K562 (cell line): ENCODE results near the gene NKD1. TPM values are rescaled to one million over a fixed set of nuclear protein-coding genes. Genes with fewer than 3 reads are reported as not detected.

Experiments used
- ATAC-seq: fragments of 200-7000 bp; cut with Tn5 transposase; 3 replicates; pipeline ENCODE4 v1.9.1; 2020; ENCODE audit warnings: moderate library complexity
- BruUV-seq: library from RNA; stranded (reverse); fragments of 400-500 nt; replicated peaks from 2 replicates; lab custom pipeline; 2021; lab: Mats Ljungman, UMichigan
- CTCF ChIA-PET: fragments of 300-600 bp; formaldehyde crosslinking; extraction: SDS; loops from one replicate; lab custom pipeline; 2021; ENCODE audit warnings: low intra/inter-chr PET ratio; lab: Yijun Ruan, JAX
- POLR2A ChIA-PET: fragments of 300-600, 350-650 bp; sonication (Branson Sonifier 250); formaldehyde crosslinking; extraction: SDS; loops from one replicate; lab custom pipeline; 2021; ENCODE audit warnings: antibody characterized with exemption, inconsistent platforms; lab: Yijun Ruan, JAX
- DNase-seq, 4 experiments: peaks; one replicate each; pipeline versions ENCODE4 v3.0.0 to v3.0.0-alpha.2; 2011 to 2018; ENCODE audit warnings: low spot score in 3 of 4, mixed read lengths in 3 of 4; ENCODE audit errors: extremely low read depth in 1 of 4
- FAIRE-seq: peaks from 2 replicates; lab custom pipeline; 2011; peaks lifted over from hg19 to GRCh38; lab: Jason Lieb, UNC
- H2AFZ ChIP-seq: 2 replicates; pipeline ENCODE4 v1.6.0; 2011; ENCODE audit warnings: low read depth, low read length, control low read depth, inconsistent platforms
- H3K27ac ChIP-seq: fragments of 200-600 bp; 3 replicates; pipeline ENCODE4 v1.8.0; 2011; ENCODE audit warnings: low read depth, mild to moderate bottlenecking, control low read depth, inconsistent platforms, low read length, moderate library complexity, mixed read lengths; ENCODE audit errors: extremely low read depth
- H3K27me3 ChIP-seq, 2 experiments: fragments of 300-600 bp in 1 of 2; 2 replicates in 1 of 2; 3 replicates in 1 of 2; pipeline versions ENCODE4 v1.6.0 to v1.8.0; 2011; ENCODE audit warnings: inconsistent platforms in 2 of 2, low read length in 2 of 2, mild to moderate bottlenecking in 1 of 2, mixed read lengths in 1 of 2, moderate library complexity in 1 of 2; ENCODE audit not compliant: control insufficient read depth in 2 of 2, insufficient read depth in 2 of 2
- H3K36me3 ChIP-seq: fragments of 300-600 bp; 3 replicates; pipeline ENCODE4 v1.8.0; 2011; ENCODE audit warnings: mild to moderate bottlenecking, low read length, inconsistent platforms; ENCODE audit not compliant: control insufficient read depth, insufficient read depth
- H3K4me1 ChIP-seq, 2 experiments: fragments of 200-600 bp in 1 of 2; replicated peaks in 1 of 2; 2 replicates in 1 of 2; 3 replicates in 1 of 2; pipeline versions ENCODE4 v1.5.1 to v1.8.0; 2011; ENCODE audit warnings: inconsistent platforms in 2 of 2, low read length in 2 of 2, mild to moderate bottlenecking in 1 of 2, mixed read lengths in 1 of 2, moderate library complexity in 1 of 2; ENCODE audit not compliant: control insufficient read depth in 2 of 2, insufficient read depth in 2 of 2
- H3K4me2 ChIP-seq: 2 replicates; pipeline ENCODE4 v1.6.1; 2011; ENCODE audit warnings: low read length, control low read depth, inconsistent platforms, mixed read lengths; ENCODE audit not compliant: insufficient read depth
- H3K4me3 ChIP-seq: fragments of 200-600 bp; sonication (generic), shearing (Covaris generic); 2 replicates; pipeline ENCODE4 v1.5.1; 2016; ENCODE audit warnings: control low read depth, inconsistent platforms
- H3K79me2 ChIP-seq: fragments of 200-600 bp; 3 replicates; pipeline ENCODE4 v1.8.0; 2011; ENCODE audit warnings: low read length, inconsistent platforms; ENCODE audit not compliant: control insufficient read depth, insufficient read depth
- H3K9ac ChIP-seq, 2 experiments: 2 replicates each; pipeline versions ENCODE4 v1.6.0 to v1.6.1; 2011; ENCODE audit warnings: low read depth in 2 of 2, low read length in 2 of 2, control low read depth in 1 of 2, inconsistent platforms in 1 of 2, mild to moderate bottlenecking in 1 of 2, mixed read lengths in 1 of 2; ENCODE audit not compliant: insufficient read depth in 1 of 2
- H3K9me1 ChIP-seq: one replicate; pipeline ENCODE4 v1.6.0; 2011; ENCODE audit warnings: inconsistent platforms, mild to moderate bottlenecking, low read length, moderate library complexity; ENCODE audit not compliant: control insufficient read depth, insufficient read depth
- H3K9me3 ChIP-seq: replicated peaks from 2 replicates; pipeline ENCODE4 v1.5.1; 2011; ENCODE audit warnings: low read depth, low read length, inconsistent platforms; ENCODE audit not compliant: control insufficient read depth, insufficient read depth
- H4K20me1 ChIP-seq: replicated peaks from 2 replicates; pipeline ENCODE4 v1.6.1; 2011; ENCODE audit warnings: low read length, inconsistent platforms, mixed read lengths; ENCODE audit not compliant: control insufficient read depth, insufficient read depth
- CAMTA2 ChIP-seq: fragments of 250-450 bp; sonication (Bioruptor Pico); conservative IDR thresholded peaks from 2 replicates; pipeline ENCODE4 v1.5.1; 2022
- ELF4 ChIP-seq: fragments of 450-650 bp; formaldehyde crosslinking; IDR thresholded peaks from 2 replicates; pipeline ENCODE4 v1.4.0; 2022; ENCODE audit warnings: missing genetic modification characterization
- MIER1 ChIP-seq: fragments of 450-650 bp; IDR thresholded peaks from 2 replicates; pipeline ENCODE4 v1.6.1; 2016; ENCODE audit warnings: antibody characterized with exemption, mild to moderate bottlenecking, low read depth
- MYBL2 ChIP-seq, 2 experiments: fragments of 450-650 bp in 1 of 2; sonication (generic) in 1 of 2; formaldehyde crosslinking in 1 of 2; IDR thresholded peaks; 2 replicates each; pipeline versions ENCODE4 v1.6.1 to v1.8.1; 2017 to 2022; ENCODE audit warnings: borderline replicate concordance in 1 of 2, inconsistent platforms in 1 of 2, low read depth in 1 of 2, mild to moderate bottlenecking in 1 of 2, missing genetic modification reagents in 1 of 2, moderate library complexity in 1 of 2
- RBM17 ChIP-seq: fragments of 200-400 bp; formaldehyde crosslinking; IDR thresholded peaks from 2 replicates; pipeline ENCODE4 v1.6.1; 2017; ENCODE audit warnings: low read depth, mild to moderate bottlenecking, low read length, borderline replicate concordance
- RFX5 ChIP-seq: IDR thresholded peaks from 2 replicates; pipeline ENCODE4 v1.6.1; 2011; ENCODE audit warnings: low read depth, mild to moderate bottlenecking, improper control_type of control experiment, low read length
- SIN3B ChIP-seq: fragments of 450-650 bp; IDR thresholded peaks from 2 replicates; pipeline ENCODE4 v1.6.1; 2017; ENCODE audit warnings: low read depth, mild to moderate bottlenecking, moderate library complexity
- ZNF41 ChIP-seq: fragments of 250-450 bp; sonication (Bioruptor Pico); conservative IDR thresholded peaks from 2 replicates; pipeline ENCODE4 v1.4.0; 2020; ENCODE audit warnings: mild to moderate bottlenecking
- WGBS: fragments of 100-300 bp; shearing (Covaris generic); methylation state at CpG from one replicate; pipeline ENCODE4 v1.1.6; 2016; ENCODE audit warnings: low coverage, mixed read lengths; ENCODE audit not compliant: insufficient coverage; ENCODE audit errors: missing lambda C conversion rate; 5-methylcytosine and 5-hydroxymethylcytosine counted together
- in situ Hi-C: fragments of 300-500 bp; cut with MboI; formaldehyde crosslinking; loops from 4 replicates; pipeline ENCODE4 v1.15.0; 2018; ENCODE audit warnings: inconsistent platforms, mixed read lengths
- intact Hi-C: fragments of 100-400 bp; cut with micrococcal nuclease; formaldehyde crosslinking; loops from 2 replicates; pipeline ENCODE4 v1.14.2; 2022
- polyA plus RNA-seq, 8 experiments: library from polyadenylated mRNA; depleted of rRNA in 4 of 8; stranded (reverse) in 5 of 8; unstranded in 3 of 8; fragments of >200 nt; fragmentation: Nextera tagmentation in 2 of 8; fragmentation: Illumina TruSeq in 1 of 8; extraction: Ambion mirVana in 2 of 8; extraction: Trizol in 1 of 8; gene quantifications; 2 replicates each; pipeline versions ENCODE4 v1.2.1 to v1.2.3, GENCODE V29; 2011 to 2014; ENCODE audit warnings: inconsistent platforms in 1 of 8, missing spikeins in 1 of 8
- total RNA-seq, 7 experiments: library from RNA; depleted of rRNA in 6 of 7; stranded (reverse); fragments of >200 nt in 6 of 7; fragmentation: Illumina TruSeq in 2 of 7; extraction: Trizol in 2 of 7; gene quantifications; 2 replicates each; pipeline versions ENCODE4 v1.2.1 to v1.2.3, GENCODE V29; 2011 to 2021; ENCODE audit warnings: low replicate concordance in 1 of 7
- TF ChIP-seq, protein P1 (sequence below): sonication (generic); formaldehyde crosslinking; IDR thresholded peaks from 2 replicates; pipeline ENCODE4 v1.8.0; 2022; ENCODE audit warnings: mild to moderate bottlenecking, low read depth, missing genetic modification reagents
- TF ChIP-seq, protein P2 (sequence below): fragments of 250-450 bp; sonication (Bioruptor Pico); IDR thresholded peaks from 2 replicates; pipeline ENCODE4 v1.8.0; 2021; ENCODE audit warnings: moderate library complexity, mild to moderate bottlenecking, inconsistent platforms
- TF ChIP-seq, protein P3 (sequence below): sonication (generic); formaldehyde crosslinking; IDR thresholded peaks from 2 replicates; pipeline ENCODE4 v1.5.0; 2020; ENCODE audit warnings: missing genetic modification reagents
- TF ChIP-seq, protein P4 (sequence below): fragments of 150-350 bp; IDR thresholded peaks from 2 replicates; pipeline ENCODE4 v1.6.1; 2014; ENCODE audit warnings: low read depth, mild to moderate bottlenecking, low read length, borderline replicate concordance
- TF ChIP-seq, protein P5 (sequence below): IDR thresholded peaks from 2 replicates; pipeline ENCODE4 v1.6.1; 2011; ENCODE audit not compliant: insufficient read length; ENCODE audit errors: extremely low read depth

NKD1 gene
- total and polyA plus RNA-seq, 9 of the 15 experiments (the other 6 are each of a cell fraction or from before 2014, with no cell fraction given) = under 0.01 to 0.24 (median 0.04) TPM; not detected in 2

DNA sequence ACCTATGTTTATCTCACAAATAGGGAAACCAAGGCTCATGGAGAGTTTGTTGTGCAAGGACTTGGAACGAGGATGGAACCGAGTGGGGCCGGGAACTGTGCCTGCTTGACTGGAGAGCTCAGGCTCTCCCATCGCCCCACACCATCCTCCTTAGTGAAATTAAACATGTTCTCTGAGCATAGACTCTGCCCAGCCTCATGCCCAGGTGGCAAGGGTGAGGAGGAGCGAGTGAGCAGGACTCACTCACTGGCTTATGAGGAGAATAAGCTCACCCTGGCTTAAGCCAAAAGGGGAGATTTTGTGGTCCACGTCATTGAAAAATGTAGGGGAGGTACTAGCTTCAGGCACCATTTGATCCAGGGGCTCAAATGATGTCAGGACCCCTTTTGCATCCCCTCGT is 44.8 kb downstream of the NKD1 start:
- ATAC-seq (no peak), DNase-seq (no peak), FAIRE-seq (no peak)
- H3K36me3 ChIP-seq = no peaks in the 10 kb centered on the region
- no TSS peak for BruUV-seq
- no peaks in the 10 kb centered on the region for H3K9me1 ChIP-seq
- H3K79me2 ChIP-seq = no peaks in the 10 kb centered on the region
- H3K27me3 ChIP-seq = peaks cover 4 to 32% of the 10 kb centered on the region in 2 experiments; a peak in 3 of 5 replicates
- no peaks in the 10 kb centered on the region for H3K4me1 ChIP-seq
- in situ Hi-C loops (no loop called here), intact Hi-C loops (loop anchor here (10.0 kb wide), 1 partner anchor 72 kb away; no protein-coding TSS in a partner anchor)
- TF ChIP-seq, protein P1, sequence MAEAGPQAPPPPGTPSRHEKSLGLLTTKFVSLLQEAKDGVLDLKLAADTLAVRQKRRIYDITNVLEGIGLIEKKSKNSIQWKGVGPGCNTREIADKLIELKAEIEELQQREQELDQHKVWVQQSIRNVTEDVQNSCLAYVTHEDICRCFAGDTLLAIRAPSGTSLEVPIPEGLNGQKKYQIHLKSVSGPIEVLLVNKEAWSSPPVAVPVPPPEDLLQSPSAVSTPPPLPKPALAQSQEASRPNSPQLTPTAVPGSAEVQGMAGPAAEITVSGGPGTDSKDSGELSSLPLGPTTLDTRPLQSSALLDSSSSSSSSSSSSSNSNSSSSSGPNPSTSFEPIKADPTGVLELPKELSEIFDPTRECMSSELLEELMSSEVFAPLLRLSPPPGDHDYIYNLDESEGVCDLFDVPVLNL (CRISPR knock-in tag) = no peak
- TF ChIP-seq CAMTA2 (CRISPR knock-in tag) (no peak), RFX5 (no peak), SIN3B (no peak), MYBL2 (IDR thresholded peaks at IDR 0.05; ENCODE audit: low read depth) (no peak), MYBL2 (CRISPR knock-in tag; IDR thresholded peaks at IDR 0.05; ENCODE audit: borderline replicate concordance) (no peak), MIER1 (no peak), ELF4 (CRISPR knock-in tag) (no peak), ZNF41 (no peak), RBM17 (no peak)
- TF ChIP-seq, protein P2, sequence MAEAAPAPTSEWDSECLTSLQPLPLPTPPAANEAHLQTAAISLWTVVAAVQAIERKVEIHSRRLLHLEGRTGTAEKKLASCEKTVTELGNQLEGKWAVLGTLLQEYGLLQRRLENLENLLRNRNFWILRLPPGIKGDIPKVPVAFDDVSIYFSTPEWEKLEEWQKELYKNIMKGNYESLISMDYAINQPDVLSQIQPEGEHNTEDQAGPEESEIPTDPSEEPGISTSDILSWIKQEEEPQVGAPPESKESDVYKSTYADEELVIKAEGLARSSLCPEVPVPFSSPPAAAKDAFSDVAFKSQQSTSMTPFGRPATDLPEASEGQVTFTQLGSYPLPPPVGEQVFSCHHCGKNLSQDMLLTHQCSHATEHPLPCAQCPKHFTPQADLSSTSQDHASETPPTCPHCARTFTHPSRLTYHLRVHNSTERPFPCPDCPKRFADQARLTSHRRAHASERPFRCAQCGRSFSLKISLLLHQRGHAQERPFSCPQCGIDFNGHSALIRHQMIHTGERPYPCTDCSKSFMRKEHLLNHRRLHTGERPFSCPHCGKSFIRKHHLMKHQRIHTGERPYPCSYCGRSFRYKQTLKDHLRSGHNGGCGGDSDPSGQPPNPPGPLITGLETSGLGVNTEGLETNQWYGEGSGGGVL (CRISPR knock-in tag) = no peak
- TF ChIP-seq, protein P3, sequence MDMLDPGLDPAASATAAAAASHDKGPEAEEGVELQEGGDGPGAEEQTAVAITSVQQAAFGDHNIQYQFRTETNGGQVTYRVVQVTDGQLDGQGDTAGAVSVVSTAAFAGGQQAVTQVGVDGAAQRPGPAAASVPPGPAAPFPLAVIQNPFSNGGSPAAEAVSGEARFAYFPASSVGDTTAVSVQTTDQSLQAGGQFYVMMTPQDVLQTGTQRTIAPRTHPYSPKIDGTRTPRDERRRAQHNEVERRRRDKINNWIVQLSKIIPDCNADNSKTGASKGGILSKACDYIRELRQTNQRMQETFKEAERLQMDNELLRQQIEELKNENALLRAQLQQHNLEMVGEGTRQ (CRISPR knock-in tag) = no peak
- TF ChIP-seq, protein P4, sequence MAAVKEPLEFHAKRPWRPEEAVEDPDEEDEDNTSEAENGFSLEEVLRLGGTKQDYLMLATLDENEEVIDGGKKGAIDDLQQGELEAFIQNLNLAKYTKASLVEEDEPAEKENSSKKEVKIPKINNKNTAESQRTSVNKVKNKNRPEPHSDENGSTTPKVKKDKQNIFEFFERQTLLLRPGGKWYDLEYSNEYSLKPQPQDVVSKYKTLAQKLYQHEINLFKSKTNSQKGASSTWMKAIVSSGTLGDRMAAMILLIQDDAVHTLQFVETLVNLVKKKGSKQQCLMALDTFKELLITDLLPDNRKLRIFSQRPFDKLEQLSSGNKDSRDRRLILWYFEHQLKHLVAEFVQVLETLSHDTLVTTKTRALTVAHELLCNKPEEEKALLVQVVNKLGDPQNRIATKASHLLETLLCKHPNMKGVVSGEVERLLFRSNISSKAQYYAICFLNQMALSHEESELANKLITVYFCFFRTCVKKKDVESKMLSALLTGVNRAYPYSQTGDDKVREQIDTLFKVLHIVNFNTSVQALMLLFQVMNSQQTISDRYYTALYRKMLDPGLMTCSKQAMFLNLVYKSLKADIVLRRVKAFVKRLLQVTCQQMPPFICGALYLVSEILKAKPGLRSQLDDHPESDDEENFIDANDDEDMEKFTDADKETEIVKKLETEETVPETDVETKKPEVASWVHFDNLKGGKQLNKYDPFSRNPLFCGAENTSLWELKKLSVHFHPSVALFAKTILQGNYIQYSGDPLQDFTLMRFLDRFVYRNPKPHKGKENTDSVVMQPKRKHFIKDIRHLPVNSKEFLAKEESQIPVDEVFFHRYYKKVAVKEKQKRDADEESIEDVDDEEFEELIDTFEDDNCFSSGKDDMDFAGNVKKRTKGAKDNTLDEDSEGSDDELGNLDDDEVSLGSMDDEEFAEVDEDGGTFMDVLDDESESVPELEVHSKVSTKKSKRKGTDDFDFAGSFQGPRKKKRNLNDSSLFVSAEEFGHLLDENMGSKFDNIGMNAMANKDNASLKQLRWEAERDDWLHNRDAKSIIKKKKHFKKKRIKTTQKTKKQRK = no peak
- TF ChIP-seq, protein P5, sequence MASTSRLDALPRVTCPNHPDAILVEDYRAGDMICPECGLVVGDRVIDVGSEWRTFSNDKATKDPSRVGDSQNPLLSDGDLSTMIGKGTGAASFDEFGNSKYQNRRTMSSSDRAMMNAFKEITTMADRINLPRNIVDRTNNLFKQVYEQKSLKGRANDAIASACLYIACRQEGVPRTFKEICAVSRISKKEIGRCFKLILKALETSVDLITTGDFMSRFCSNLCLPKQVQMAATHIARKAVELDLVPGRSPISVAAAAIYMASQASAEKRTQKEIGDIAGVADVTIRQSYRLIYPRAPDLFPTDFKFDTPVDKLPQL = no peak
- H3K9ac ChIP-seq = no peak overlapping the region
- H3K9me3 ChIP-seq = no peaks in the 10 kb centered on the region
- H2AFZ ChIP-seq = no peak overlapping the region
- H3K27ac ChIP-seq = no peak overlapping the region
- H3K4me3 ChIP-seq = no peak overlapping the region
- WGBS = 0% methylated on average over 7 of the region's 7 CpGs
- no peak overlapping the region for H3K4me2 ChIP-seq
- CTCF ChIA-PET = interaction anchor here (1.3 kb wide), 1 partner anchor 213 kb away, joined by 7 read pairs; no protein-coding TSS in a partner anchor
- POLR2A ChIA-PET = interaction anchor here (0.7 to 0.9 kb wide), 2 partner anchors 42 to 73 kb away, joined by 3 read pairs; no protein-coding TSS in a partner anchor
- H4K20me1 ChIP-seq = no peaks in the 10 kb centered on the region; the same call in 1 of the 2 replicates
